ENCODE measurements around the gene USP32.

USP32 gene

DNA sequence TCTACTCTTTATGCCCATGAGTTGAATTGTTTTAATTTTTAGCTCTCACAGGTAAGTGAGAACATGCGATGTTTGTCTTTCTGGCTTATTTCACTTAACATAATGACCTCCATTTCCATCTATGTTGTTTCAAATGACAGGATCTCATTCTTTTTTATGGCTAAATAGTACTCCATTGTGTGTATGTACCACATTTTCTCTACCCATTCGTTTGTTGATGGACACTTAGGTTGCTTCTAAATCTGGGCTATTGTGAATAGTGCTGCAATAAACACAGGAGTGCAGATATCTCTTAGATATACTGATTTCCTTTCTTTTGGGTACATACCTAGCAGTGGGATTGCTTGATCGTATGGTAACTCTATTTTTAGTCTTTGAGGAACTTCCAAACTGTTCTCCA, 261.5 kb downstream of the USP32 start:
- Mint-ChIP-seq H3K4me3 (no peak overlapping the region), H3K4me1 (peaks cover 24% of the 10 kb centered on the region), H3K27ac (no peak overlapping the region), H3K27me3 (peaks cover under 1% of the 10 kb centered on the region), H3K9me3 (peaks cover under 1% of the 10 kb centered on the region in 2 donors)
- DNase-seq (no peak), ATAC-seq (no peak)

DNA sequence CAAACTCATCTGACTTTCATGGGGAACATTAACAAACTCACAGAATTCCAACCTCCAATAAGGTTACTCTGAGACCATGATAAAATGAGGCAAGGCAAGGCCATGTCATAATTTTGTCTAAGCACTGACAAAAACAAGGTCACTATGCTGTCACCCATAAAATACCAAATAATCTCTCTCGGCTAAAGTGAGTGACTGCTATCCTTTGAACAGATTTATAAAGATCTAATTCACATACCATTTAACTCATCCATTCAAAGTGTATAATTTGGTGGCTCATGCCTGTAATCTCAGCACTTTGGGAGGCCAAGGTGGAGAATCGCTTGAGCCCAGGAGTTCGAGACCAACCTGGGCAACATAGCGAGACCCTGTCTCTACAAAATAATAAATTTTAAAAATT, 262.8 kb downstream of the USP32 start:
- peaks cover 11% of the 10 kb centered on the region for H3K4me1 Mint-ChIP-seq
- no peak for ATAC-seq
- peak in 1 of 2 donors; percentile 1 for DNase-seq
- H3K4me3 Mint-ChIP-seq, result no peak overlapping the region
- H3K9me3 Mint-ChIP-seq, result no peaks in the 10 kb centered on the region
- no peaks in the 10 kb centered on the region for H3K27me3 Mint-ChIP-seq
- H3K27ac Mint-ChIP-seq, result no peak overlapping the region

Measured in stimulated activated naive CD8-positive, alpha-beta T cell treated with anti-CD3 and anti-CD28 coated beads, Interleukin-15, amount 100 ng/mL, for 72 hours (primary cell).